GM18505 (cell line): Measurements from ENCODE around the gene ZNF326.

ENCODE experiments used
- ATAC-seq: cut with Tn5 transposase; IDR thresholded peaks from one replicate; pipeline ENCODE4 v1.9.1; 2021; ENCODE audit not compliant: unreplicated experiment
- POLR2A ChIP-seq: IDR thresholded peaks from 4 replicates; pipeline ENCODE4 v1.6.1; 2011; ENCODE audit warnings: borderline replicate concordance; ENCODE audit not compliant: insufficient read depth, insufficient read length; ENCODE audit errors: extremely low read depth

Gene ZNF326

GRCh38 chr1:89955311-89956205 lies 39.4 kb upstream of the ZNF326 start:
- ATAC-seq, result no peak
- TF ChIP-seq POLR2A, result no peak

- TF ChIP-seq POLR2A, result no peak
- ATAC-seq, result no peak
Observed at GRCh38 chr1:89957107-89957506, 37.8 kb upstream of the ZNF326 start.

- ATAC-seq, result no peak
- no peak for TF ChIP-seq POLR2A
Observed at GRCh38 chr1:89958851-89959654, 35.9 kb upstream of the ZNF326 start.

DNA sequence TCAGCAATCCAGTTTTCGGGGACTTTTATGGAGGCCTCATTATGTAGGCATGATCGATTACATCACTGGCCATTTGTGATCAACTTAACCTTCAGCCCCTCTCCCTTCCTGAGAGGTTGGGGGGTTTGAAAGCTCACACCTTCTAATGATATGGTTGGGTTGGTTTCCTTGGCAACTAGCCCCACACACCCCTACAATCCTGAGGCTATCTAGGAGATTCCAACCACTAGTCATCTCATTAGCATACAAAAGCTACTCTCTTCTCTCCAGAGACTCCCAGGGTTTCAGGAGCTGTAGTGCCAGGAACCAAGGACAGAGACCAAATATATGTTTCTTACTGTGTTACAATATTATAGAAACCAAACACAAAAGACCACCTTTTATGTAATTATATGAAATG lies 35.2 kb upstream of the ZNF326 start:
- no peak for ATAC-seq
- TF ChIP-seq POLR2A, result no peak

- no peak for TF ChIP-seq POLR2A
- no peak for ATAC-seq
Observed at GRCh38 chr1:89962024-89962741, 32.7 kb upstream of the ZNF326 start.

DNA sequence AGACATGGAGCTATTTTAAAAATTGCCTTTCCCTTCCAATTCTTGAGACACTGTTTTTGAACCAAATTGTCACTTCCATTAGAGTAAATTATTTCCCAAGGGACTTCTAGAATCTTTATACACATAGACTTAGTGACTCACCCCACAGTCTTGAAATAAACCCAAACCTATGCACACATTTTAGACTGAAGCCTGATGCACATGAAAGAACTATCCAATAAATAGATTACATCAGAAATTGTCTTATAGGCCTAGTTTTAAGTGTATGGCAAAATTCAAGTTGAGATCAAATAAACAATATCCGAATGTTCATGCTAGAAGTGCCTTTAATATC lies 32.2 kb upstream of the ZNF326 start:
- TF ChIP-seq POLR2A, result no peak
- no peak for ATAC-seq

DNA sequence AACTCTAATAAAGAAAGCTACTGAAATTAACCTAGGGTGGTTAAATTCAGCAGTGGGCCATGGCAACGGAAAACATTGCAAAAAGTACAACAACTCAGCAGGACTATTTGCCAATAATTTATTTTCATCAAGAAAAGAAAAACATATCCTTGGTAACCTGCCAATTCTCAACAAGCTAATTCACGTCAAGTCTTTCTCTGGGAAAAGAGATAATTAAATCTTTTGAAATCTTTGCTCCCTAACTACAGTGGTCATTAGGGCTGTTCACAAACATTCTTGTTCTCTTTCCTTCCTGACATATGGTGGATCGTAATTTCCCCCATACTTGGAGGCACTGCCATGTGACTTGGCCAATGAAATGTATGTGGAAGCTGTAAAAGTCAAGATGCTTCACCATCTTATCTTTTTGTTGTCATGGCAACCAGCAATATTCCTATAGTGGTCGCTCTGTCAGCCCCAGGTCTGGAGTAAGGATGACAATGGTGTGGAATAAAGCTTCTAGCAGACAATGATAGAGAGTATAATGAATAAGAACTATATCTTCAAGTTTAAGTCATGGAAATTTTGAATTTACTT lies 29.6 kb upstream of the ZNF326 start:
- ATAC-seq, result no peak
- TF ChIP-seq POLR2A, result no peak

DNA sequence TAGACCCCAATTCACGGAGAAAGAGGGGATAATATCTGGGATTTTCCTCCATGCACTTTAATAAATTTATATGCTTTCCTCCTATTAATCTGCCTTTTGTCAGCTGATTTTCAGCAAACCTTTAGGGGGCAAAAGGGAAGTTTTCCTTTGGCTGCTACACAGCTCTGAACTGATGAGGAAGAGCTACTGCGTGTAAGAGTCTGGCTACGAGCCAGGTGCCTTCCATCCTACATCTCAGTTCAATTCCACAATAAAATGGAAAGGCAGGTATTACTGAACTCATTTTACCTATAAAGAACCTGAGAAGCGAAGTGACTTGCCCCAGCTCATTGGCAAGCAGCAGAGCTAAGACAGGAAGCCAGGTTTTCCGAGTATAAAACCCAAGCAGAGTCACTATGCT lies 28.3 kb upstream of the ZNF326 start:
- TF ChIP-seq POLR2A, result no peak
- ATAC-seq, result no peak

GRCh38 chr1:89971600-89971999 lies 23.3 kb upstream of the ZNF326 start:
- no peak for TF ChIP-seq POLR2A
- ATAC-seq, result peak; percentile 68

DNA sequence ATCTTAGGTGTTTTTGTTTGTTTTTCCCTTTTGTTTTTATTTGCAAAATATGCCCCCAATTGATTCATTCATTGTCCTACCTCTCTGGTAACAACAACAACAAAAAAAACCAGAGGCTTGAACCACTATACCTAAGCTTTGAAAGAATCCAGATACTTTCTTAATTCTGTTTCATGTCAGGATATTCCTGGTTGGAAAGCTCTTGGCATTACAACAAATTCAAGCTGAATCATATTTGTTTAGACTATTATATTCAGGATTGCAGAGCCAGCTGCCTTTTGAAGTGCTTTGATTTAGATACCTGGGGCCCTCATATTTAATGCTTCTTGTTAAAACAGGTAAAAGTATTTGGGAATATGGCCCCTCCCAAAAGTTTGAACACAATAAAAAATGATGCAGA lies 22.9 kb upstream of the ZNF326 start:
- ATAC-seq, result no peak
- no peak for TF ChIP-seq POLR2A

GRCh38 chr1:89973471-89974127 lies 21.3 kb upstream of the ZNF326 start:
- no peak for TF ChIP-seq POLR2A
- no peak for ATAC-seq

DNA sequence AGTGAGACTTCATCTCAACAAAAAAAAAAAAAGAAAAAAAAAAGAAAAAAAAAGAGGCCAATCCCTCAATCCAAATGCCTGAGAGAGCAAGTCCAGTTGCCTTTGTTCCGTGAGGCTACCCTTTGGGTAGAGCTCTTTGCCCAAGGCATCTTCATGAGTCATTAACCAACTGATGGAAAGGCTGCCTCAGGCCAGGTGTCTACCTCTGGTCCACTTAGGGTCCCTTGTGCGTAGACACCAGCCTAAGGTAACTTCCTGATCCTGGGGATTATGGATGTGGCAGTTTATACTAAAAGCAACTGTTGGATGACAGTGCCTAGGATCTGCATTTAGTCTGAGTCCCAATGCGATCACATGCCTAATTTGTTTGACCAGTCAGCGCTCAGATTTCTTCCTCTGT lies 20.7 kb upstream of the ZNF326 start:
- no peak for ATAC-seq
- TF ChIP-seq POLR2A, result no peak
